ENCODE results near the gene OCIAD1. TPM values are rescaled to one million over a fixed set of nuclear protein-coding genes. Genes with fewer than 3 reads are reported as not detected.

OCIAD1 gene
- total RNA-seq, 1 experiment from 2014 or later, result 163 TPM

GRCh38 chr4:48904101-48904500 lies 73.2 kb downstream of the OCIAD1 start:
- ATAC-seq, result no peak
- Histone ChIP-seq H3K9me3 (ENCODE audit: control insufficient read depth in 1 of 2, insufficient read depth in 1 of 2, low read depth in 1 of 2, low read length in 2 of 2) (no peaks in the 10 kb centered on the region), H3K79me2 (ENCODE audit: insufficient read depth, low read length) (no peaks in the 10 kb centered on the region; the same call in 1 of the 2 replicates), H3K9ac (ENCODE audit: low read length) (no peak overlapping the region), H3K27ac (ENCODE audit: low read depth, low read length) (no peak overlapping the region), H3K36me3 (ENCODE audit: control insufficient read depth in 1 of 2, insufficient read depth in 2 of 2, low read length in 2 of 2) (peaks cover 4 to 9% of the 10 kb centered on the region in 2 experiments; a peak in 2 of 4 replicates), H3K4me2 (ENCODE audit: low read length) (no peak overlapping the region), H3K9me2 (ENCODE audit: insufficient read depth) (no peaks in the 10 kb centered on the region), H2AFZ (ENCODE audit: low read depth, low read length, poor library complexity, severe bottlenecking) (no peak overlapping the region), H3K4me3 (replicated peaks in 1 of 2; ENCODE audit: low read depth in 1 of 2, low read length in 2 of 2) (no peak overlapping the region), H3K4me1 (ENCODE audit: control insufficient read depth in 1 of 2, insufficient read depth in 2 of 2, low read length in 2 of 2) (peaks cover 11 to 38% of the 10 kb centered on the region in 2 experiments), H3K27me3 (ENCODE audit: insufficient read depth, low read length) (no peaks in the 10 kb centered on the region), H4K20me1 (ENCODE audit: insufficient read depth) (no peaks in the 10 kb centered on the region)
- TF ChIP-seq ZBTB33 (IDR thresholded peaks at IDR 0.05; ENCODE audit: extremely low read depth, insufficient replicate concordance, low read length) (no peak), SP1 (IDR thresholded peaks at IDR 0.05; ENCODE audit: low read depth) (no peak), POLR2AphosphoS5 (IDR thresholded peaks at IDR 0.05; ENCODE audit: low read depth, low read length) (no peak), TCF7L2 (IDR thresholded peaks at IDR 0.05; ENCODE audit: borderline replicate concordance, extremely low read depth, insufficient read depth, insufficient read length) (no peak), EGR1 (IDR thresholded peaks at IDR 0.05; ENCODE audit: low read depth) (no peak)
- intact Hi-C loops (cut with micrococcal nuclease), result no loop called here
- POLR2A ChIA-PET, result no interaction called here
- CTCF ChIA-PET, result no interaction called here
- BruUV-seq (replicated peaks), result no TSS peak
- DNase-seq (ENCODE audit: low read depth, low spot score), result no peak
- RAD21 ChIA-PET (ENCODE audit: low non-redundant PET in 1 of 2, low total read pairs in 2 of 2, uncharacterized antibody in 2 of 2, unreplicated experiment in 2 of 2), result no interaction called here

GRCh38 chr4:48904541-48905142 lies 73.8 kb downstream of the OCIAD1 start:
- H3K4me2 ChIP-seq (ENCODE audit: low read length), result no peak overlapping the region
- no peak overlapping the region for H3K27ac ChIP-seq (ENCODE audit: low read depth, low read length)
- intact Hi-C loops (cut with micrococcal nuclease), result loop anchor here (5.0 kb wide), 1 partner anchor 327 kb away; no protein-coding TSS in a partner anchor

More at GRCh38 chr4:48904541-48905142, 73.8 kb downstream of the OCIAD1 start:
- Histone ChIP-seq H3K79me2 (ENCODE audit: insufficient read depth, low read length) (no peaks in the 10 kb centered on the region; the same call in 1 of the 2 replicates), H3K9me2 (ENCODE audit: insufficient read depth) (no peaks in the 10 kb centered on the region), H2AFZ (ENCODE audit: low read depth, low read length, poor library complexity, severe bottlenecking) (no peak overlapping the region), H3K36me3 (ENCODE audit: control insufficient read depth in 1 of 2, insufficient read depth in 2 of 2, low read length in 2 of 2) (peaks cover 4 to 9% of the 10 kb centered on the region in 2 experiments; a peak in 2 of 4 replicates), H3K4me3 (replicated peaks in 1 of 2; ENCODE audit: low read depth in 1 of 2, low read length in 2 of 2) (no peak overlapping the region), H4K20me1 (ENCODE audit: insufficient read depth) (no peaks in the 10 kb centered on the region), H3K4me1 (ENCODE audit: control insufficient read depth in 1 of 2, insufficient read depth in 2 of 2, low read length in 2 of 2) (peaks cover 16 to 38% of the 10 kb centered on the region in 2 experiments), H3K9me3 (ENCODE audit: control insufficient read depth in 1 of 2, insufficient read depth in 1 of 2, low read depth in 1 of 2, low read length in 2 of 2) (no peaks in the 10 kb centered on the region), H3K27me3 (ENCODE audit: insufficient read depth, low read length) (no peaks in the 10 kb centered on the region), H3K9ac (ENCODE audit: low read length) (no peak overlapping the region)
- ChIA-PET POLR2A (no interaction called here), RAD21 (ENCODE audit: low non-redundant PET in 1 of 2, low total read pairs in 2 of 2, uncharacterized antibody in 2 of 2, unreplicated experiment in 2 of 2) (no interaction called here), CTCF (no interaction called here)
- no peak for TF ChIP-seq POLR2AphosphoS5 (IDR thresholded peaks at IDR 0.05; ENCODE audit: low read depth, low read length)
- no peak for TF ChIP-seq ZFX (IDR thresholded peaks at IDR 0.05)
- ATAC-seq (no peak), DNase-seq (ENCODE audit: low read depth, low spot score) (no peak)
- no TSS peak for BruUV-seq (replicated peaks)

Data from HCT116 (cell line).